ENCODE measurements around the gene IZUMO4. TPM values are rescaled to one million over a fixed set of nuclear protein-coding genes. Genes with fewer than 3 reads are reported as not detected.
"Not testable (repeated sequence)": the region's sequence is repeated elsewhere in the genome, so short reads cannot be mapped to it uniquely, and the experiment has no call there.

IZUMO4 gene
- total and polyA plus RNA-seq, 5 donors from 2014 or later, result 0.47 to 16.5 (median 0.78) TPM

GRCh38 chr19:2089001-2089711, 7.6 kb upstream of the IZUMO4 start:
- Mint-ChIP-seq H3K4me1 (peaks cover 16 to 81% (median 53%) of the 10 kb centered on the region in 4 donors), H3K27me3 (peaks cover 11% of the 10 kb centered on the region), H3K27ac (peak overlapping the region; percentile 89 to 93 (median 93)), H3K36me3 (peaks cover 5% of the 10 kb centered on the region), H3K4me3 (peak overlapping the region; percentile 60 to 96 (median 86)), H3K9me3 (peaks cover 0 to 2% (median 0%) of the 10 kb centered on the region in 7 donors)
- DNase-seq (no peak), ATAC-seq (ENCODE audit: low read depth in 2 of 2) (no peak)
- H3K4me3 ChIP-seq (ENCODE audit: low read depth, low read length), result peak overlapping the region; percentile 50
- H3K27ac ChIP-seq (ENCODE audit: insufficient read depth, low read length, poor library complexity, severe bottlenecking), result peak overlapping the region; percentile 74
- H3K27me3 ChIP-seq (ENCODE audit: control insufficient read depth, insufficient read depth, low read length), result no peaks in the 10 kb centered on the region
- no peaks in the 10 kb centered on the region for H3K9me3 ChIP-seq (ENCODE audit: control insufficient read depth in 2 of 2, low read length in 2 of 2)
- peaks cover 82% of the 10 kb centered on the region for H3K4me1 ChIP-seq (ENCODE audit: control insufficient read depth, insufficient read depth, low read length, poor library complexity, severe bottlenecking)
- peaks cover 6% of the 10 kb centered on the region for H3K36me3 ChIP-seq (ENCODE audit: control insufficient read depth, insufficient read depth, low read length)

DNA sequence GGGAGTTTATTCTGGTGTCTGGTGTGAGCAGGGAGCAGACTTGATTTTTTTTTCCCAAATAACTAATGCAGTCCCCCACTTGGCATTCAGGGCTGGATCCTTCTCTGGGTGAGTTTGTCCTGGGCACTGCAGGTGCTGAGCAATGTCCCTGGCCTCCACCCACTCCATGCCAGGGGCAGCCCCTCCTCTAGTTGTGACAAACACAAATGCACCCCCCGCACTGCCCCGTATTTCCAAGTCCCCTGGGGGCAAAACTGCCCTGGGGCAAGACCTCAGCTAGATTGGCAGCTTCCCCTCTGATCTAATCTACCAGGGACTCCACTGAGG, 7.0 kb upstream of the IZUMO4 start:
- peak overlapping the region; percentile 38 to 95 (median 76) for H3K4me3 Mint-ChIP-seq
- Histone ChIP-seq H3K36me3 (ENCODE audit: control insufficient read depth, insufficient read depth, low read length) (peaks cover 6% of the 10 kb centered on the region), H3K27me3 (ENCODE audit: control insufficient read depth, insufficient read depth, low read length) (no peaks in the 10 kb centered on the region), H3K4me3 (ENCODE audit: low read depth, low read length) (peak overlapping the region; percentile 50), H3K9me3 (ENCODE audit: control insufficient read depth in 2 of 2, low read length in 2 of 2) (no peaks in the 10 kb centered on the region), H3K4me1 (ENCODE audit: control insufficient read depth, insufficient read depth, low read length, poor library complexity, severe bottlenecking) (peaks cover 88% of the 10 kb centered on the region), H3K27ac (ENCODE audit: insufficient read depth, low read length, poor library complexity, severe bottlenecking) (peak overlapping the region; percentile 74)
- DNase-seq (no peak), ATAC-seq (ENCODE audit: low read depth in 2 of 2) (no peak)
- peaks cover 0 to 2% (median 0%) of the 10 kb centered on the region in 7 donors for H3K9me3 Mint-ChIP-seq
- H3K27ac Mint-ChIP-seq, result peak overlapping the region; percentile 89 to 93 (median 93)
- peaks cover 16 to 86% (median 58%) of the 10 kb centered on the region in 4 donors for H3K4me1 Mint-ChIP-seq
- peaks cover 10% of the 10 kb centered on the region for H3K36me3 Mint-ChIP-seq
- peaks cover 11% of the 10 kb centered on the region for H3K27me3 Mint-ChIP-seq

DNA sequence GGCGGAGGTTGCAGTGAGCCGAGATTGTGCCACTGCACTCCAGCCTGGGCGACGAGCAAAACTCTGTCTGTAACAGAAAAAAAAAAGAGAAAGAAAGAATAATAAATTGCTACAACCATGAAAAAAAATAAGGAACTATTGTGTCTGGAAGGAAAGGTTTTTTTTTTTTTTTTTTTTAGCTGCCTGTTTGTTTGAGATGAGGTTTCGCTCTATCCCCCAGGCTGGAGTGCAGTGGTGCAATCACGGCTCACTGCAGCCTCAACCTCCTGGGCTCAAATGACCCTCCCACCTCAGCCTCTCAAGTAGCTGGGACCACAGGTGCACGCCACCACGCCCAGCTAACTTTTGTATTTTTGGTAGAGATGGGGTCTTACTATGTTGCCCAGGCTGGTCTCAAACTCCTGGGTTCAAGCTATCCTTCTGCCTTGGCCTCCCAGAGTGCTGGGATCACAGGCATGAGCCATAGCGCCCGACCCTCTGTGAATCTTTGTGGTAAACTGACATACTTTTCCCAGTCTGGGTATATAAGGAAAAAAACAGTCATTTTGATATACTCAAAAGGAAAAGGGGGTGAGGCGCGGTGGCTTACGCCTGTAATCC, 4.7 kb upstream of the IZUMO4 start:
- not testable (repeated sequence) for ATAC-seq (ENCODE audit: low read depth in 2 of 2); DNase-seq; H3K4me3 ChIP-seq (ENCODE audit: low read depth, low read length); H3K9me3 Mint-ChIP-seq; H3K27ac ChIP-seq (ENCODE audit: insufficient read depth, low read length, poor library complexity, severe bottlenecking); H3K36me3 Mint-ChIP-seq; H3K27me3 Mint-ChIP-seq; H3K27me3 ChIP-seq (ENCODE audit: control insufficient read depth, insufficient read depth, low read length); H3K27ac Mint-ChIP-seq; H3K9me3 ChIP-seq (ENCODE audit: control insufficient read depth in 2 of 2, low read length in 2 of 2); H3K36me3 ChIP-seq (ENCODE audit: control insufficient read depth, insufficient read depth, low read length)
- Mint-ChIP-seq H3K4me1 (peaks cover 14 to 78% (median 48%) of the 10 kb centered on the region in 4 donors), H3K4me3 (peak overlapping the region in 3 of 4 donors; percentile 28 to 98 (median 28))
- peaks cover 81% of the 10 kb centered on the region for H3K4me1 ChIP-seq (ENCODE audit: control insufficient read depth, insufficient read depth, low read length, poor library complexity, severe bottlenecking)

- peak within 1 kb of the TSS; percentile 96 to 99 (median 98) for H3K4me3 Mint-ChIP-seq
- H3K27me3 Mint-ChIP-seq, result peaks cover 4% of the 10 kb centered on the region
- peak within 1 kb of the TSS; percentile 89 for H3K4me3 ChIP-seq (ENCODE audit: low read depth, low read length)
- H3K36me3 ChIP-seq (ENCODE audit: control insufficient read depth, insufficient read depth, low read length), result peaks cover 19% of the 10 kb centered on the region
- no peaks in the 10 kb centered on the region for H3K9me3 ChIP-seq (ENCODE audit: control insufficient read depth in 2 of 2, low read length in 2 of 2)
- H3K9me3 Mint-ChIP-seq, result peaks cover 0 to 3% (median 0%) of the 10 kb centered on the region in 7 donors
- H3K27ac Mint-ChIP-seq, result peak within 1 kb of the TSS; percentile 94 to 97 (median 96)
- no peaks in the 10 kb centered on the region for H3K27me3 ChIP-seq (ENCODE audit: control insufficient read depth, insufficient read depth, low read length)
- peak within 1 kb of the TSS; percentile 88 for H3K27ac ChIP-seq (ENCODE audit: insufficient read depth, low read length, poor library complexity, severe bottlenecking)
- DNase-seq (peak in 2 of 3 donors; percentile 94 to 97), ATAC-seq (ENCODE audit: low read depth in 2 of 2) (peak; percentile 50)
- H3K4me1 ChIP-seq (ENCODE audit: control insufficient read depth, insufficient read depth, low read length, poor library complexity, severe bottlenecking), result peaks cover 52% of the 10 kb centered on the region
- peaks cover 6% of the 10 kb centered on the region for H3K36me3 Mint-ChIP-seq
- H3K4me1 Mint-ChIP-seq, result peaks cover 0 to 40% (median 14%) of the 10 kb centered on the region in 4 donors
Observed at GRCh38 chr19:2096034-2096479, 658 bp upstream of the IZUMO4 start, which contains the start of gene MOB3A. TSS of gene MOB3A (minus strand) at chr19:2096326. CDS start at chr19:2078560, 17,766 bp downstream.

- no peak for ATAC-seq (ENCODE audit: low read depth in 2 of 2)
- Histone ChIP-seq H3K27ac (ENCODE audit: insufficient read depth, low read length, poor library complexity, severe bottlenecking) (peak overlapping the region; percentile 88), H3K27me3 (ENCODE audit: control insufficient read depth, insufficient read depth, low read length) (no peaks in the 10 kb centered on the region), H3K36me3 (ENCODE audit: control insufficient read depth, insufficient read depth, low read length) (peaks cover 30% of the 10 kb centered on the region), H3K4me1 (ENCODE audit: control insufficient read depth, insufficient read depth, low read length, poor library complexity, severe bottlenecking) (peaks cover 44% of the 10 kb centered on the region), H3K4me3 (ENCODE audit: low read depth, low read length) (peak overlapping the region; percentile 41), H3K9me3 (ENCODE audit: control insufficient read depth in 2 of 2, low read length in 2 of 2) (no peaks in the 10 kb centered on the region)
- H3K36me3 Mint-ChIP-seq, result peaks cover 10% of the 10 kb centered on the region
- peaks cover 0 to 3% (median 0%) of the 10 kb centered on the region in 7 donors for H3K9me3 Mint-ChIP-seq
- peak in 2 of 3 donors; percentile 55 to 61 for DNase-seq
- peaks cover 0 to 32% (median 13%) of the 10 kb centered on the region in 4 donors for H3K4me1 Mint-ChIP-seq
- H3K27me3 Mint-ChIP-seq, result peaks cover 4% of the 10 kb centered on the region
- H3K27ac Mint-ChIP-seq, result peak overlapping the region; percentile 69 to 96 (median 90)
- peak overlapping the region; percentile 88 to 98 (median 90) for H3K4me3 Mint-ChIP-seq
Observed at GRCh38 chr19:2097203-2097885, 629 bp downstream of the IZUMO4 start.

- H3K36me3 Mint-ChIP-seq, result peaks cover 10% of the 10 kb centered on the region
- DNase-seq (no peak), ATAC-seq (ENCODE audit: low read depth in 2 of 2) (no peak)
- Histone ChIP-seq H3K4me1 (ENCODE audit: control insufficient read depth, insufficient read depth, low read length, poor library complexity, severe bottlenecking) (peaks cover 40% of the 10 kb centered on the region), H3K9me3 (ENCODE audit: control insufficient read depth in 2 of 2, low read length in 2 of 2) (no peaks in the 10 kb centered on the region), H3K4me3 (ENCODE audit: low read depth, low read length) (no peak overlapping the region), H3K36me3 (ENCODE audit: control insufficient read depth, insufficient read depth, low read length) (peaks cover 30% of the 10 kb centered on the region), H3K27me3 (ENCODE audit: control insufficient read depth, insufficient read depth, low read length) (no peaks in the 10 kb centered on the region), H3K27ac (ENCODE audit: insufficient read depth, low read length, poor library complexity, severe bottlenecking) (peak overlapping the region; percentile 88)
- peaks cover 0 to 3% (median 0%) of the 10 kb centered on the region in 7 donors for H3K9me3 Mint-ChIP-seq
- H3K4me1 Mint-ChIP-seq, result peaks cover 0 to 27% (median 13%) of the 10 kb centered on the region in 4 donors
- peaks cover 4% of the 10 kb centered on the region for H3K27me3 Mint-ChIP-seq
- H3K4me3 Mint-ChIP-seq, result peak overlapping the region in 3 of 4 donors; percentile 11 to 66 (median 59)
- peak overlapping the region in 2 of 3 donors; percentile 14 to 90 for H3K27ac Mint-ChIP-seq
Observed at GRCh38 chr19:2097886-2098327, 1.2 kb downstream of the IZUMO4 start.

DNA sequence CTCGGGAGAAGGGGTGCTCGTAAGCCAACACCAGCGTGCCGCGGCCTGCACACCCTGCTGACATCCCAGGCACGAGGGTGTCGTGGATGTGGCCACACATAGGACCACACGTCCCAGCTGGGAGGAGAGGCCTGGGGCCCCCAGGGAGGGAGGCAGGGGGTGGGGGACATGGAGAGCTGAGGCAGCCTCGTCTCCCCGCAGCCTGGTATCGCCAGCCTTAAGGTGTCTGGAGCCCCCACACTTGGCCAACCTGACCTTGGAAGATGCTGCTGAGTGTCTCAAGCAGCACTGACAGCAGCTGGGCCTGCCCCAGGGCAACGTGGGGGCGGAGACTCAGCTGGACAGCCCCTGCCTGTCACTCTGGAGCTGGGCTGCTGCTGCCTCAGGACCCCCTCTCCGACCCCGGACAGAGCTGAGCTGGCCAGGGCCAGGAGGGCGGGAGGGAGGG, 2.4 kb downstream of the IZUMO4 start:
- peaks cover 19% of the 10 kb centered on the region for H3K36me3 Mint-ChIP-seq
- H3K27me3 Mint-ChIP-seq, result peaks cover 4% of the 10 kb centered on the region
- peaks cover 0 to 3% (median 0%) of the 10 kb centered on the region in 7 donors for H3K9me3 Mint-ChIP-seq
- peaks cover 24% of the 10 kb centered on the region for H3K36me3 ChIP-seq (ENCODE audit: control insufficient read depth, insufficient read depth, low read length)
- no peak overlapping the region for H3K27ac Mint-ChIP-seq
- no peak overlapping the region for H3K27ac ChIP-seq (ENCODE audit: insufficient read depth, low read length, poor library complexity, severe bottlenecking)
- no peak for DNase-seq
- ATAC-seq (ENCODE audit: low read depth in 2 of 2), result no peak
- H3K4me3 ChIP-seq (ENCODE audit: low read depth, low read length), result no peak overlapping the region
- peaks cover 28% of the 10 kb centered on the region for H3K4me1 ChIP-seq (ENCODE audit: control insufficient read depth, insufficient read depth, low read length, poor library complexity, severe bottlenecking)
- no peaks in the 10 kb centered on the region for H3K9me3 ChIP-seq (ENCODE audit: control insufficient read depth in 2 of 2, low read length in 2 of 2)
- peaks cover 0 to 17% (median 6%) of the 10 kb centered on the region in 4 donors for H3K4me1 Mint-ChIP-seq
- H3K27me3 ChIP-seq (ENCODE audit: control insufficient read depth, insufficient read depth, low read length), result no peaks in the 10 kb centered on the region
- no peak overlapping the region for H3K4me3 Mint-ChIP-seq
